ENCODE data around the gene CDKAL1. TPM values are rescaled to one million over a fixed set of nuclear protein-coding genes. Genes with fewer than 3 reads are reported as not detected.

The CDKAL1 gene
- total RNA-seq, 1 experiment from 2014 or later = 16.1 TPM

DNA sequence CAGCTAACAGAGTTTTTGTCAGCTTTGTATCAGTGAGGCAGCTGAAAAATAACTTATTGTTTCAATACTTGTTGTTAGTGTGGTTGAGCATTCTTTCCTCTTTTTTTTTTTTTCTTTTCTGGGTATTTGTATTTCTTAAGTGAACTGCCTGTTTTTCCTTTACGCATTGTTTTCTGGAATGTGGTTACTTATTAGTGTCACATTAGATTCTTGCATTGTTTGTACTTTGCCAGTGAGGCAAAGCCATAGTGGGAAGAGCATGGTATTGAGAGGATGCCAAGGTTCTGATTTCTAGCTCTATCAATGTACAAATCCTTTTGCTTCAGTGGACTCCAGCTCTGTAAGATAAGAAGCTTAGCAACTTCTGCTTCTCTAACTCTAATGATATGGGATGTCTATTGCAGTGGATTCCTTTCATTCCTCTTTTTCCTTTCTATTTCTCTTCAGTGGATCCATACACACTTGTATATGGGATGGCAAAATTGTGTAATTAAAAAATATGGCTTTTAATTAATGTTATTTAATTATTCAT, 3.9 kb downstream of the CDKAL1 start:
- peaks cover 26% of the 10 kb centered on the region for H3K4me1 ChIP-seq (replicated peaks; ENCODE audit: insufficient read depth)
- no peaks in the 10 kb centered on the region for H3K9me3 ChIP-seq (ENCODE audit: insufficient read depth, low read depth)
- no peaks in the 10 kb centered on the region for H3K27me3 ChIP-seq (ENCODE audit: insufficient read depth, low read depth)
- no peaks in the 10 kb centered on the region for H3K9me2 ChIP-seq (ENCODE audit: insufficient read depth)
- H3K36me3 ChIP-seq (ENCODE audit: low read depth) = peaks cover 13% of the 10 kb centered on the region; the same call in 1 of the 2 replicates
- TF ChIP-seq CTCF (conservative IDR thresholded peaks at IDR 0.05) (no peak), EZH2 (IDR thresholded peaks at IDR 0.05; ENCODE audit: low read depth) (no peak)
- no TSS peak for BruUV-seq (replicated peaks)
- H4K20me1 ChIP-seq (ENCODE audit: insufficient read depth) = no peaks in the 10 kb centered on the region
- H3K79me2 ChIP-seq (ENCODE audit: low read depth) = peaks cover 25% of the 10 kb centered on the region
- DNase-seq = no peak
- ChIA-PET POLR2A (ENCODE audit: unreplicated experiment) (no interaction called here), CTCF (interaction anchor here (0.6 kb wide), 2 partner anchors 99 to 242 kb away, joined by 4 to 8 read pairs; no protein-coding TSS in a partner anchor)
- H3K27ac ChIP-seq = no peak overlapping the region
- H3F3A ChIP-seq (ENCODE audit: insufficient read depth, low read depth) = peaks cover 14% of the 10 kb centered on the region; the same call in 1 of the 2 replicates
- no peak overlapping the region for H3K4me3 ChIP-seq
- H2AFZ ChIP-seq = no peak overlapping the region
- no peak overlapping the region for H3K4me2 ChIP-seq
- intact Hi-C loops (cut with micrococcal nuclease; ENCODE audit: unreplicated experiment) = no loop called here

DNA sequence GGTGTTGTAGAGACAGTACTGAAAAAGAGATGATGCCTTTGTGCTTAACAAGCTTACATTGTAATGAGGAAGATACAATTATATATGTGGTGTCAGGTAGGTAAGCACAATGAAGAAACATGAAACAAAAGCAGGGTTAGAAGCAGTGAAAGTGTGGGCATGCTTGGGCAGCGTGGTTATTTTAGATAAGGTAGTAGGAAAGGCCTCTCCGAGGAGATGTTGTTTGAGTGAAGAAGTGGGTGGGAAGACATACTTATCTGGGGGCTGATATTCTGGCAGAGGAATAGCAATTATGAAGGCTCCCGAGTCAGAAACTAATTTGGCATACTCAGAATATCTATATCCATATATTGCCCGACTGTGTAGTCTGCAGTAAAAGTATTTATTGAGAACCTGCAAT, 4.7 kb downstream of the CDKAL1 start:
- Histone ChIP-seq H4K20me1 (ENCODE audit: insufficient read depth) (no peaks in the 10 kb centered on the region), H3K4me2 (no peak overlapping the region), H2AFZ (no peak overlapping the region), H3K9me3 (ENCODE audit: insufficient read depth, low read depth) (no peaks in the 10 kb centered on the region), H3K4me3 (no peak overlapping the region), H3K27ac (no peak overlapping the region), H3K36me3 (ENCODE audit: low read depth) (peaks cover 13% of the 10 kb centered on the region; the same call in 1 of the 2 replicates), H3K27me3 (ENCODE audit: insufficient read depth, low read depth) (no peaks in the 10 kb centered on the region), H3F3A (ENCODE audit: insufficient read depth, low read depth) (peaks cover 17% of the 10 kb centered on the region; the same call in 1 of the 2 replicates), H3K4me1 (replicated peaks; ENCODE audit: insufficient read depth) (peaks cover 23% of the 10 kb centered on the region), H3K9me2 (ENCODE audit: insufficient read depth) (no peaks in the 10 kb centered on the region), H3K79me2 (ENCODE audit: low read depth) (peaks cover 27% of the 10 kb centered on the region)
- no peak for DNase-seq
- no TSS peak for BruUV-seq (replicated peaks)
- no peak for TF ChIP-seq CTCF (conservative IDR thresholded peaks at IDR 0.05)
- no peak for TF ChIP-seq EZH2 (IDR thresholded peaks at IDR 0.05; ENCODE audit: low read depth)
- ChIA-PET POLR2A (ENCODE audit: unreplicated experiment) (no interaction called here), CTCF (interaction anchor here (0.6 kb wide), 1 partner anchor 98 kb away, joined by 8 read pairs; no protein-coding TSS in a partner anchor)
- intact Hi-C loops (cut with micrococcal nuclease; ENCODE audit: unreplicated experiment) = no loop called here

DNA sequence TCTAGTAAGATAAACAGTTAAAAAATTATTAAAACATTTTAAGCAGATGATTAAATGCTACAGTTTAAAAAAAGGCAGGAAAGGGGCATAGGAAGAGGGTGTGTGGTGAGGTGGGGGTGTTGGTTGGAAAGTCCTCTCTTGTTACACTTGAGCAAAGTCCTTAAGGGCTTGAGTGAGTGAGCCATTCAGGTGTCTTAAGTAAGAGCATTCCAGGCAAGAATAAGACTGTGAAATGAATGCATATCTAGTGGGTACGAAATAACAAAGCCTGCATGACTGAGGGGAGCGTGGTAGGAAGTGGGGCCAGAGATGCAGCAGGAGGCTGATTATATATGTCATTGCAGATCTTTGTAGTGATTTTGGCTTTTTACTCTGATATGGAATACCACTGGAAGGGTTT, 5.1 kb downstream of the CDKAL1 start:
- no peak overlapping the region for H3K4me3 ChIP-seq
- peaks cover 13% of the 10 kb centered on the region; the same call in 1 of the 2 replicates for H3K36me3 ChIP-seq (ENCODE audit: low read depth)
- H3K27me3 ChIP-seq (ENCODE audit: insufficient read depth, low read depth) = no peaks in the 10 kb centered on the region
- H3K27ac ChIP-seq = no peak overlapping the region
- H3K9me2 ChIP-seq (ENCODE audit: insufficient read depth) = no peaks in the 10 kb centered on the region
- ChIA-PET POLR2A (ENCODE audit: unreplicated experiment) (no interaction called here), CTCF (no interaction called here)
- intact Hi-C loops (cut with micrococcal nuclease; ENCODE audit: unreplicated experiment) = no loop called here
- BruUV-seq (replicated peaks) = no TSS peak
- no peaks in the 10 kb centered on the region for H3K9me3 ChIP-seq (ENCODE audit: insufficient read depth, low read depth)
- H3K4me2 ChIP-seq = no peak overlapping the region
- no peak for DNase-seq
- H3F3A ChIP-seq (ENCODE audit: insufficient read depth, low read depth) = peaks cover 17% of the 10 kb centered on the region; the same call in 1 of the 2 replicates
- peaks cover 30% of the 10 kb centered on the region for H3K79me2 ChIP-seq (ENCODE audit: low read depth)
- H3K4me1 ChIP-seq (replicated peaks; ENCODE audit: insufficient read depth) = peaks cover 23% of the 10 kb centered on the region
- no peak overlapping the region for H2AFZ ChIP-seq
- no peaks in the 10 kb centered on the region for H4K20me1 ChIP-seq (ENCODE audit: insufficient read depth)
- TF ChIP-seq CTCF (conservative IDR thresholded peaks at IDR 0.05) (no peak), EZH2 (IDR thresholded peaks at IDR 0.05; ENCODE audit: low read depth) (no peak)
